ENCODE data around the gene OMG.

The OMG gene

GRCh38 chr17:31261601-31262000, 35.4 kb downstream of the OMG start:
- 86 to 100% methylated on average over 1 of the region's 1 CpG for WGBS, 2 experiments (ENCODE audit: insufficient coverage in 2 of 2)
- Histone ChIP-seq H3K4me3 (ENCODE audit: extremely low read depth, insufficient read depth, low read length, poor library complexity, severe bottlenecking) (no peak overlapping the region), H3K4me1 (ENCODE audit: control insufficient read depth, insufficient read depth, low read length, poor library complexity, severe bottlenecking) (no peaks in the 10 kb centered on the region), H3K27ac (ENCODE audit: low read depth, low read length, severe bottlenecking) (no peak overlapping the region), H3K9me3 (ENCODE audit: control insufficient read depth, low read length) (no peaks in the 10 kb centered on the region), H3K36me3 (ENCODE audit: control insufficient read depth, insufficient read depth, low read length) (peaks cover 41% of the 10 kb centered on the region)

- Histone ChIP-seq H3K4me3 (ENCODE audit: extremely low read depth, insufficient read depth, low read length, poor library complexity, severe bottlenecking) (no peak overlapping the region), H3K27ac (ENCODE audit: low read depth, low read length, severe bottlenecking) (no peak overlapping the region), H3K4me1 (ENCODE audit: control insufficient read depth, insufficient read depth, low read length, poor library complexity, severe bottlenecking) (no peaks in the 10 kb centered on the region), H3K36me3 (ENCODE audit: control insufficient read depth, insufficient read depth, low read length) (peaks cover 34% of the 10 kb centered on the region), H3K9me3 (ENCODE audit: control insufficient read depth, low read length) (no peaks in the 10 kb centered on the region)
- WGBS, 2 experiments (ENCODE audit: insufficient coverage in 2 of 2), result 100% methylated on average over 2 to 3 of the region's 3 CpGs
These were observed 36.9 kb downstream of the OMG start for GRCh38 chr17:31260151-31260550.

GRCh38 chr17:31256936-31257335, 40.1 kb downstream of the OMG start:
- H3K27ac ChIP-seq (ENCODE audit: low read depth, low read length, severe bottlenecking), result no peak overlapping the region
- no peaks in the 10 kb centered on the region for H3K9me3 ChIP-seq (ENCODE audit: control insufficient read depth, low read length)
- no peaks in the 10 kb centered on the region for H3K4me1 ChIP-seq (ENCODE audit: control insufficient read depth, insufficient read depth, low read length, poor library complexity, severe bottlenecking)
- H3K4me3 ChIP-seq (ENCODE audit: extremely low read depth, insufficient read depth, low read length, poor library complexity, severe bottlenecking), result no peak overlapping the region
- peaks cover 34% of the 10 kb centered on the region for H3K36me3 ChIP-seq (ENCODE audit: control insufficient read depth, insufficient read depth, low read length)
- no CpG with 5 or more reads among the region's 3 CpGs for WGBS, 2 experiments (ENCODE audit: insufficient coverage in 2 of 2)

- no peaks in the 10 kb centered on the region for H3K4me1 ChIP-seq (ENCODE audit: control insufficient read depth, insufficient read depth, low read length, poor library complexity, severe bottlenecking)
- no peak overlapping the region for H3K27ac ChIP-seq (ENCODE audit: low read depth, low read length, severe bottlenecking)
- no peak overlapping the region for H3K4me3 ChIP-seq (ENCODE audit: extremely low read depth, insufficient read depth, low read length, poor library complexity, severe bottlenecking)
- no CpG with 5 or more reads among the region's 2 CpGs for WGBS, 2 experiments (ENCODE audit: insufficient coverage in 2 of 2)
- H3K36me3 ChIP-seq (ENCODE audit: control insufficient read depth, insufficient read depth, low read length), result peaks cover 20% of the 10 kb centered on the region
- H3K9me3 ChIP-seq (ENCODE audit: control insufficient read depth, low read length), result no peaks in the 10 kb centered on the region
These were observed 42.4 kb downstream of the OMG start for GRCh38 chr17:31254654-31255053.

- Histone ChIP-seq H3K4me3 (ENCODE audit: extremely low read depth, insufficient read depth, low read length, poor library complexity, severe bottlenecking) (no peak overlapping the region), H3K27ac (ENCODE audit: low read depth, low read length, severe bottlenecking) (no peak overlapping the region), H3K36me3 (ENCODE audit: control insufficient read depth, insufficient read depth, low read length) (peaks cover 29% of the 10 kb centered on the region), H3K4me1 (ENCODE audit: control insufficient read depth, insufficient read depth, low read length, poor library complexity, severe bottlenecking) (no peaks in the 10 kb centered on the region), H3K9me3 (ENCODE audit: control insufficient read depth, low read length) (no peaks in the 10 kb centered on the region)
- no CpG with 5 or more reads among the region's 1 CpG for WGBS, 2 experiments (ENCODE audit: insufficient coverage in 2 of 2)
These were observed 44.3 kb downstream of the OMG start for GRCh38 chr17:31252741-31253140.

- Histone ChIP-seq H3K4me1 (ENCODE audit: control insufficient read depth, insufficient read depth, low read length, poor library complexity, severe bottlenecking) (no peaks in the 10 kb centered on the region), H3K9me3 (ENCODE audit: control insufficient read depth, low read length) (no peaks in the 10 kb centered on the region), H3K27ac (ENCODE audit: low read depth, low read length, severe bottlenecking) (no peak overlapping the region), H3K36me3 (ENCODE audit: control insufficient read depth, insufficient read depth, low read length) (peaks cover 29% of the 10 kb centered on the region), H3K4me3 (ENCODE audit: extremely low read depth, insufficient read depth, low read length, poor library complexity, severe bottlenecking) (no peak overlapping the region)
These were observed 45.1 kb downstream of the OMG start for GRCh38 chr17:31251970-31252328.

- WGBS, 2 experiments (ENCODE audit: insufficient coverage in 2 of 2), result no CpG with 5 or more reads among the region's 1 CpG
- Histone ChIP-seq H3K4me3 (ENCODE audit: extremely low read depth, insufficient read depth, low read length, poor library complexity, severe bottlenecking) (no peak overlapping the region), H3K4me1 (ENCODE audit: control insufficient read depth, insufficient read depth, low read length, poor library complexity, severe bottlenecking) (no peaks in the 10 kb centered on the region), H3K27ac (ENCODE audit: low read depth, low read length, severe bottlenecking) (no peak overlapping the region), H3K9me3 (ENCODE audit: control insufficient read depth, low read length) (no peaks in the 10 kb centered on the region), H3K36me3 (ENCODE audit: control insufficient read depth, insufficient read depth, low read length) (peaks cover 28% of the 10 kb centered on the region)
These were observed 45.7 kb downstream of the OMG start for GRCh38 chr17:31251105-31251969.

GRCh38 chr17:31250229-31250628, 46.8 kb downstream of the OMG start:
- Histone ChIP-seq H3K4me3 (ENCODE audit: extremely low read depth, insufficient read depth, low read length, poor library complexity, severe bottlenecking) (no peak overlapping the region), H3K9me3 (ENCODE audit: control insufficient read depth, low read length) (no peaks in the 10 kb centered on the region), H3K4me1 (ENCODE audit: control insufficient read depth, insufficient read depth, low read length, poor library complexity, severe bottlenecking) (no peaks in the 10 kb centered on the region), H3K36me3 (ENCODE audit: control insufficient read depth, insufficient read depth, low read length) (peaks cover 35% of the 10 kb centered on the region), H3K27ac (ENCODE audit: low read depth, low read length, severe bottlenecking) (no peak overlapping the region)
- no CpG with 5 or more reads among the region's 1 CpG for WGBS, 2 experiments (ENCODE audit: insufficient coverage in 2 of 2)

GRCh38 chr17:31249835-31250141, 47.3 kb downstream of the OMG start:
- Histone ChIP-seq H3K4me3 (ENCODE audit: extremely low read depth, insufficient read depth, low read length, poor library complexity, severe bottlenecking) (no peak overlapping the region), H3K4me1 (ENCODE audit: control insufficient read depth, insufficient read depth, low read length, poor library complexity, severe bottlenecking) (no peaks in the 10 kb centered on the region), H3K36me3 (ENCODE audit: control insufficient read depth, insufficient read depth, low read length) (peaks cover 39% of the 10 kb centered on the region), H3K9me3 (ENCODE audit: control insufficient read depth, low read length) (no peaks in the 10 kb centered on the region), H3K27ac (ENCODE audit: low read depth, low read length, severe bottlenecking) (no peak overlapping the region)
- 100% methylated on average over 2 of the region's 4 CpGs; no CpG with 5 or more reads in 1 of the 2 experiments for WGBS, 2 experiments (ENCODE audit: insufficient coverage in 2 of 2)

- H3K4me3 ChIP-seq (ENCODE audit: extremely low read depth, insufficient read depth, low read length, poor library complexity, severe bottlenecking), result no peak overlapping the region
- peaks cover 44% of the 10 kb centered on the region for H3K36me3 ChIP-seq (ENCODE audit: control insufficient read depth, insufficient read depth, low read length)
- no peaks in the 10 kb centered on the region for H3K9me3 ChIP-seq (ENCODE audit: control insufficient read depth, low read length)
- no peaks in the 10 kb centered on the region for H3K4me1 ChIP-seq (ENCODE audit: control insufficient read depth, insufficient read depth, low read length, poor library complexity, severe bottlenecking)
- WGBS, 2 experiments (ENCODE audit: insufficient coverage in 2 of 2), result 100% methylated on average over 2 of the region's 5 CpGs
- H3K27ac ChIP-seq (ENCODE audit: low read depth, low read length, severe bottlenecking), result no peak overlapping the region
These were observed 47.8 kb downstream of the OMG start for GRCh38 chr17:31248986-31249834.
